Immature natural killer cell (primary cell): ENCODE measurements around the gene GSG1L. TPM values are rescaled to one million over a fixed set of nuclear protein-coding genes. Genes with fewer than 3 reads are reported as not detected.

ENCODE experiments used
- DNase-seq, 3 donors: peaks; one replicate each; pipeline ENCODE4 v3.0.0; 2022; ENCODE audit warnings: mixed read lengths in 1 of 3
- H3K27ac Mint-ChIP-seq, 6 donors: one replicate each; pipeline ENCODE4 v1.8.0; 2020; ENCODE audit warnings: mixed read lengths in 6 of 6, mild to moderate bottlenecking in 5 of 6, inconsistent platforms in 4 of 6, moderate library complexity in 3 of 6
- H3K27me3 Mint-ChIP-seq, 3 donors: one replicate each; pipeline ENCODE4 v1.8.0; 2020 to 2021; ENCODE audit warnings: low read depth in 3 of 3, mild to moderate bottlenecking in 3 of 3, mixed read lengths in 3 of 3, moderate library complexity in 3 of 3, inconsistent platforms in 1 of 3
- H3K36me3 Mint-ChIP-seq, 3 donors: one replicate each; pipeline ENCODE4 v1.8.0; 2020; ENCODE audit warnings: mixed read lengths in 3 of 3, inconsistent platforms in 2 of 3, mild to moderate bottlenecking in 2 of 3
- H3K4me1 Mint-ChIP-seq, 2 donors: one replicate each; pipeline ENCODE4 v1.8.0; 2020; ENCODE audit warnings: inconsistent platforms in 2 of 2, mild to moderate bottlenecking in 2 of 2, mixed read lengths in 2 of 2, moderate library complexity in 1 of 2
- H3K4me3 Mint-ChIP-seq, 5 donors: one replicate each; pipeline ENCODE4 v1.8.0; 2020; ENCODE audit warnings: mild to moderate bottlenecking in 5 of 5, mixed read lengths in 5 of 5, inconsistent platforms in 3 of 5, moderate library complexity in 3 of 5
- H3K9me3 Mint-ChIP-seq, 6 donors: one replicate each; pipeline ENCODE4 v1.8.0; 2020; ENCODE audit warnings: mild to moderate bottlenecking in 6 of 6, mixed read lengths in 6 of 6, inconsistent platforms in 4 of 6, moderate library complexity in 3 of 6
- polyA plus RNA-seq, 3 donors: library from polyadenylated mRNA; unstranded; fragments of 300-500 nt; fragmentation: Illumina TruSeq; gene quantifications; one replicate each; pipeline ENCODE4 v1.2.3, GENCODE V29; 2021

GSG1L gene
- polyA plus RNA-seq, 3 donors from 2014 or later, result not detected

DNA sequence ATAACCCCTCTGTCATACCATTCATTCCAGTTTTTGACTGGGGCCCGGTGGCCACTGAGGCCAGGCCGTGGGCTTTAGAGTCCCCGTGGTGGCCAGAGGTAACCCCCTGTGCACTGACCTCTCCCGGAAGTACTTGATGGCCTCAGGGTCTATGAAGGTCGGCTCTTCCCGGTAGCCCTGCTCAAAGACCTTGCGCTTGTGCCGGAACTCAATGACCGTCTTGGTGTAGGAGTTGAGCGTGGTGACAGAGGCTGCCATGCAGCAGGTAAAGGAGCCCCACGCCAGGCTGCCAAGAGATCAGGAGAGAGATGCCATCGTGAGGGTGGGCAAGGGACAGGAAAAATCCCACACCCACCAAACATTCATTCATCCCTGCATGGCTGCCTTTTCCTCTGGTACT, 234.8 kb downstream of the GSG1L start:
- DNase-seq, result no peak
- Mint-ChIP-seq H3K4me3 (no peak overlapping the region), H3K27me3 (peaks cover 2 to 18% (median 6%) of the 10 kb centered on the region in 3 donors), H3K27ac (no peak overlapping the region), H3K36me3 (peaks cover 0 to 4% (median 0%) of the 10 kb centered on the region in 3 donors), H3K4me1 (no peaks in the 10 kb centered on the region), H3K9me3 (peaks cover 1 to 18% (median 7%) of the 10 kb centered on the region in 6 donors)

DNA sequence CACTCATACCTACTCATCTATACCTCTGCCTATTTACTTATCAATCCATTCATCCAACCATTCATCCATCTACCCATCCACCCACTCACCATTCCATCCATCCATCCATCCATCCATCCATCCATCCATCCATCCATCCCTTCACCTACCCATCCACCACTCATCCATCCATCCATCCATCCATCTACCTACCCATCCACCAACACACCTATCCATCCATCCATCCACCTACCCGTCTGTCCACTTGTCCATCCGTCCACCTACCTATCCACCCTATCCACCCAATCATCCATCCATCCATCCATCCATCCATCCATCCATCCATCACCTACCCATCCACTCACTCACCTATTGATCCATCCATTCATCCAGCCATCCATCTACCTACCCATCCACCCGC, 235.7 kb downstream of the GSG1L start:
- Mint-ChIP-seq H3K4me3 (no peak overlapping the region), H3K36me3 (peaks cover 0 to 4% (median 0%) of the 10 kb centered on the region in 3 donors), H3K4me1 (no peaks in the 10 kb centered on the region), H3K9me3 (peaks cover 1 to 18% (median 7%) of the 10 kb centered on the region in 6 donors), H3K27me3 (peaks cover 0 to 18% (median 7%) of the 10 kb centered on the region in 3 donors), H3K27ac (no peak overlapping the region)
- DNase-seq, result no peak

DNA sequence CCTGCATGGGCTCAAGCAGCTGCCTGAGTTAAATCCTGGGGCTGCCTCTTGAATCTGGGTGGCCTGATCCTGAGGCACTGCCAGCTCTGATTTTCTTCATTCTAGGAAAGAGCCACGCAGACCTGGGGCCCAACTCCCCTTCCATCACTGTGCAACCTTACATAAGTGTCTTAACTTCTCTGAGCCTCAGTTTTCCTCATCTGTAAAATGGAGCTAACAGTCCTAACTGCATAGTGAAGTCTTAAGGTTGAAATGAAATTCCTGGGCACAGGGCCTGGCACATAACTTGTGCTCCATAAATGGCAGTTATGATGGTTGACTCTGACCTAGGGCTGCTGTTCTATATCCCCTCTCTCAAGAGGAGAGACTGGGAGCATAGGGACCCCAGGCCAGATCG, 236.6 kb downstream of the GSG1L start:
- DNase-seq, result no peak
- Mint-ChIP-seq H3K36me3 (peaks cover 0 to 4% (median 0%) of the 10 kb centered on the region in 3 donors), H3K9me3 (peaks cover 1 to 18% (median 7%) of the 10 kb centered on the region in 6 donors), H3K4me3 (no peak overlapping the region), H3K4me1 (no peaks in the 10 kb centered on the region), H3K27ac (no peak overlapping the region), H3K27me3 (peaks cover 0 to 14% (median 9%) of the 10 kb centered on the region in 3 donors)

- no peak for DNase-seq
- peaks cover 0 to 11% (median 8%) of the 10 kb centered on the region in 3 donors for H3K27me3 Mint-ChIP-seq
- peaks cover 0 to 4% (median 0%) of the 10 kb centered on the region in 3 donors for H3K36me3 Mint-ChIP-seq
- no peak overlapping the region for H3K27ac Mint-ChIP-seq
- H3K4me1 Mint-ChIP-seq, result no peaks in the 10 kb centered on the region
- H3K9me3 Mint-ChIP-seq, result peaks cover 1 to 17% (median 7%) of the 10 kb centered on the region in 6 donors
- H3K4me3 Mint-ChIP-seq, result no peak overlapping the region
Observed at GRCh38 chr16:27826081-27826892, 237.2 kb downstream of the GSG1L start.

- peaks cover 0 to 3% (median under 1%) of the 10 kb centered on the region in 6 donors for H3K9me3 Mint-ChIP-seq
- H3K36me3 Mint-ChIP-seq, result peaks cover 0 to 4% (median 0%) of the 10 kb centered on the region in 3 donors
- H3K4me1 Mint-ChIP-seq, result no peaks in the 10 kb centered on the region
- H3K27me3 Mint-ChIP-seq, result peaks cover 2 to 10% (median 7%) of the 10 kb centered on the region in 3 donors
- H3K27ac Mint-ChIP-seq, result no peak overlapping the region
- no peak overlapping the region for H3K4me3 Mint-ChIP-seq
- no peak for DNase-seq
Observed at GRCh38 chr16:27824786-27825185, 238.7 kb downstream of the GSG1L start.

DNA sequence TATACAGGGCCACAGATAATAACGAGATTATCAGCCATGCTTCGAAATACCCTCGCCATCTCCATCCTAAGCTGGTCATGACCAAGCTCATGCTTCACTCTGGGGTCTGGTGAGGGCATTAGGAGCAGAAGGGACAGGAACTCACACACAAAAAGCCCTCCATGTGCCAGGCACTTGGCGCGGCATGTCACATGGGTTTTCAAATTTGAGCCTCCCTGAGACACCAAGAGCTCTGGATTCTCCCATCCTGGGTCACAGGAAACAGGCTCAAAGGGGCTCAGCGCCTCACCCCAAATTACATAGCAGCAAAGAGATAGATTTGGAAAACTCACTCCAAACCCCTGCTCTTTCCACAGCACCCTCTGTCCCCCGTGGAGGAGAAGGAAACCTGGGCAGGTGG, 239.5 kb downstream of the GSG1L start:
- no peak for DNase-seq
- Mint-ChIP-seq H3K4me1 (no peaks in the 10 kb centered on the region), H3K27me3 (peaks cover 2 to 11% (median 7%) of the 10 kb centered on the region in 3 donors), H3K9me3 (peaks cover 0 to under 1% (median 0%) of the 10 kb centered on the region in 6 donors), H3K4me3 (no peak overlapping the region), H3K36me3 (peaks cover 0 to 1% (median 0%) of the 10 kb centered on the region in 3 donors), H3K27ac (no peak overlapping the region)

GRCh38 chr16:27823421-27823820, 240.1 kb downstream of the GSG1L start:
- Mint-ChIP-seq H3K9me3 (no peaks in the 10 kb centered on the region), H3K36me3 (no peaks in the 10 kb centered on the region), H3K27ac (no peak overlapping the region), H3K4me1 (no peaks in the 10 kb centered on the region), H3K4me3 (no peak overlapping the region), H3K27me3 (peaks cover 2 to 12% (median 7%) of the 10 kb centered on the region in 3 donors)
- DNase-seq, result no peak

GRCh38 chr16:27822996-27823395, 240.5 kb downstream of the GSG1L start:
- H3K4me3 Mint-ChIP-seq, result no peak overlapping the region
- H3K9me3 Mint-ChIP-seq, result no peaks in the 10 kb centered on the region
- H3K27me3 Mint-ChIP-seq, result peaks cover 2 to 13% (median 7%) of the 10 kb centered on the region in 3 donors
- no peak for DNase-seq
- no peaks in the 10 kb centered on the region for H3K36me3 Mint-ChIP-seq
- H3K27ac Mint-ChIP-seq, result no peak overlapping the region
- H3K4me1 Mint-ChIP-seq, result no peaks in the 10 kb centered on the region

- Mint-ChIP-seq H3K27ac (no peak overlapping the region), H3K27me3 (peaks cover 2 to 8% (median 7%) of the 10 kb centered on the region in 3 donors), H3K4me3 (no peak overlapping the region), H3K4me1 (no peaks in the 10 kb centered on the region), H3K36me3 (no peaks in the 10 kb centered on the region), H3K9me3 (no peaks in the 10 kb centered on the region)
- DNase-seq, result no peak
Observed at GRCh38 chr16:27822529-27822928, 241.0 kb downstream of the GSG1L start.

- Mint-ChIP-seq H3K9me3 (no peaks in the 10 kb centered on the region), H3K27me3 (peaks cover 3 to 7% (median 6%) of the 10 kb centered on the region in 3 donors), H3K4me1 (no peaks in the 10 kb centered on the region), H3K27ac (no peak overlapping the region), H3K4me3 (no peak overlapping the region), H3K36me3 (no peaks in the 10 kb centered on the region)
- DNase-seq, result no peak
Observed at GRCh38 chr16:27820646-27821345, 242.7 kb downstream of the GSG1L start.

DNA sequence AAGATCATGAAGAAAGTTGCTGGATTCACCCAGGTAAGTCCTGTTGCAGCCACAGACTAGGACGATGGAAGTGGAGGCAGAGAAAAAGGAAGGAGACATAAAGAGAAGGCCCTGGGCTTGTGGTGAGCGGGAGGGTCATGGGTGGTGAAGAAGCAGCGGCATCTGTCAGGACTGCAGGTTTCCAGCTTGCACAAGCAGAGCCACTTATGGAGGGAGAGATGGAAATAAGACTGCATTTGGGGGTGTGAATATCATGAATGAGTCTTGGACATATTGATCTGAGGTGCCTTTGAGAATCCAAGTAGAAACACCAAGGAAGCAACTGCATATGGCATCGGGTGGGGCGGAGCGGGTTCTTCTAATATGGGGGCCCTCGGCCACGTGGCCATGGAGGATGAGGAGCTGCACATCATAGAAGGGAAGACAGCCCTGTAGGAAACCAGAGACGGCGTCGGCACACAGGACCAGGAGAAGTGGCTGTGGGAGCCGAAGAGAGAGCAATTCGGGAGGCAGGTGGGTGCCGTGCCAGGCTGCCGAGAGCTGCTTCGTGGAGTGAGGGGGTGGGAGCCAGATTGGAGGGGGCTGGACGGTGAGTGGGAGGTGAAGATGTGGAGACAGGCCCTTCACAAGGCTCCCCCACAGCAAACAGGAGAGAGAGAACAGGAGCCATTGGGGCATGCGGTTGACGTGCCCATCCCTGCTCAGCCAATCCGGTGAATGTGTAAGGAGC, 243.5 kb downstream of the GSG1L start:
- H3K27me3 Mint-ChIP-seq, result peaks cover 4 to 7% (median 6%) of the 10 kb centered on the region in 3 donors
- no peak for DNase-seq
- no peaks in the 10 kb centered on the region for H3K36me3 Mint-ChIP-seq
- no peak overlapping the region for H3K4me3 Mint-ChIP-seq
- H3K9me3 Mint-ChIP-seq, result no peaks in the 10 kb centered on the region
- H3K27ac Mint-ChIP-seq, result no peak overlapping the region
- H3K4me1 Mint-ChIP-seq, result no peaks in the 10 kb centered on the region

- peaks cover 4 to 6% (median 6%) of the 10 kb centered on the region in 3 donors for H3K27me3 Mint-ChIP-seq
Observed at GRCh38 chr16:27819356-27819755, 244.2 kb downstream of the GSG1L start.

GRCh38 chr16:27818246-27818645, 245.3 kb downstream of the GSG1L start:
- H3K9me3 Mint-ChIP-seq, result no peaks in the 10 kb centered on the region
- peaks cover 6 to 9% (median 6%) of the 10 kb centered on the region in 3 donors for H3K27me3 Mint-ChIP-seq
- H3K36me3 Mint-ChIP-seq, result no peaks in the 10 kb centered on the region
- no peak overlapping the region for H3K27ac Mint-ChIP-seq
- no peak overlapping the region for H3K4me3 Mint-ChIP-seq
- H3K4me1 Mint-ChIP-seq, result no peaks in the 10 kb centered on the region
- no peak for DNase-seq

More at GRCh38 chr16:27819356-27819755, 244.2 kb downstream of the GSG1L start:
- H3K9me3 Mint-ChIP-seq, result no peaks in the 10 kb centered on the region
- no peak overlapping the region for H3K4me3 Mint-ChIP-seq
- DNase-seq, result no peak
- H3K36me3 Mint-ChIP-seq, result no peaks in the 10 kb centered on the region
- H3K4me1 Mint-ChIP-seq, result no peaks in the 10 kb centered on the region
- no peak overlapping the region for H3K27ac Mint-ChIP-seq
